GM11168 (cell line): ENCODE results near the gene CTTNBP2.

Source experiments
- in situ Hi-C: fragments of 300-500 bp; cut with MboI; formaldehyde crosslinking; loops from one replicate; pipeline ENCODE4 v1.12.0; 2022; ENCODE audit warnings: low sequenced_read_pairs; ENCODE audit not compliant: unreplicated experiment

Gene CTTNBP2

DNA sequence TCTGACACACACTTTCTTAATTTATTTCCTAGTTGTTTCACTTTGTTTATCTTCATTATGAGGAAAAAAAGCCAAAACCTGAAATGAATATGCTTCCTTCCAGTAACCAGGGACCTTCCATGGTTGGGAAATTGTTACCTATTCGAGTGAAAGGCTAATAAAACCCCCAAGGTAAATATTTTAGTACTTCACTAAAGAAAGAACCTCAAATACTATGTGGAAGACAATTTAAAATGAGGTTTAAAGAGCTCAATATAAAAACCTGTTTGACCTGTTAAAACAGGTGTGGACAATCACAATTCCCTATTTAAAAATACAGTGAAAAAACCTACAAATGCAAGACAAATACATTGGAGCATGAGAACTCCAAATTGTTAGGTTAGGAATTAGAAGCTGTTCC lies 200.8 kb downstream of the CTTNBP2 start:
- in situ Hi-C loops = no loop called here

DNA sequence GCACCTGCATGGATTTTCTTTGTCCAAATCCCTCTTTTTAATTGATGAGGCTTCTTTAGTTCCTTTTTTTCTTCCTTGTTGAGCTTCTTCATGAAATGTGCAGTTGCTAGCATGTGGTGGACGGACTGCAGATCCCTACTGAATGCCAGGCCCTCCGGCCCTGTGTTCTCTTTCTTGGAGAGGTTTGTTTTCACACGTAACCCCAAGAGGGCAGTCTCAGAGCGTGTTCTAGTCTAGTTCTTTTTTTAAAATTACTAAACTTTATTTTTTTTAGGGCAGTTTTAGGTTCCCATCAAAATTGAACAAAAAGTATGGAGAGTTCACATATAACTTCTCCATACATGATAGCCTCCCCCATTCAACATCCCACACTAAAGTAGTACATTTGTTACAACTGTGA lies 203.4 kb downstream of the CTTNBP2 start:
- in situ Hi-C loops = loop anchor here (10.0 kb wide), 1 partner anchor 285 kb away; no protein-coding TSS in a partner anchor

DNA sequence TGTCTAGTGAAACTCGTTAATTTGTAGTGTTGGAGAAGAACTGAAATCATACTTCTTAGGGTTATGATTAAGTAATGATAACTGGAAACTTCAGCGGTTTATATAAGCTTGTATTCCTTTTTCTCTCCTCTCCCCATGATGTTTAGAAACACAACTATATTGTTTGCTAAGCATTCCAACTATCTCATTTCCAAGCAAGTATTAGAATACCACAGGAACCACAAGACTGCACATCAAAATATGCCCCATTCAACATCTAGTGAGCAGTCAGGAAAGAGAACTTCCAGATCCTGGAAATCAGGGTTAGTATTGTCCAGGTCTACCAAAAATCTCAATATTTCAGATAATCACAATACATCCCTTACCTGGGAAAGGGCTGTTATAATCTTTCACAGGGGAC lies 205.8 kb downstream of the CTTNBP2 start:
- in situ Hi-C loops = loop anchor here (10.0 kb wide), 1 partner anchor 283 kb away; no protein-coding TSS in a partner anchor

DNA sequence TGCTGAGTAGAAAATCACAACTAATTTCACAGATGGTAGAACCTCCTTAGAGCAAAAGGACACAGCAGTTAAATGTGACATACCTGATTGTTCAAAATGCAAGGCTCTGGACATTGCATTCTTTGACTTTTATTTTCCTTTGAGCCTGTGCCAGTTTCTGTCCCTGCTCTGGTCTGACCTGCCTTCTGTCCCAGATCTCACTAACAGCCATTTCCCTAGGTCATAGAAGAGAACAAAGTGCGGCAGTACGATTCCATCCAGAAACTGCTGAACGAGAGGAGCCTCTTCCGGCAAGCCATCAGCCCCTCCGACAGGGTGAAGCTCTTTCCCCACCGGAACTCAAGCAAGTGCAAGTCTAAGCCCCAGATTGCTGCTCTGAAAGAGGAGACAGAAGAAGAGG lies 206.6 kb downstream of the CTTNBP2 start:
- in situ Hi-C loops = loop anchor here (10.0 kb wide), 1 partner anchor 282 kb away; no protein-coding TSS in a partner anchor

- in situ Hi-C loops = loop anchor here (10.0 kb wide), 1 partner anchor 281 kb away; no protein-coding TSS in a partner anchor
These were observed 207.2 kb downstream of the CTTNBP2 start for GRCh38 chr7:117666031-117666430.

DNA sequence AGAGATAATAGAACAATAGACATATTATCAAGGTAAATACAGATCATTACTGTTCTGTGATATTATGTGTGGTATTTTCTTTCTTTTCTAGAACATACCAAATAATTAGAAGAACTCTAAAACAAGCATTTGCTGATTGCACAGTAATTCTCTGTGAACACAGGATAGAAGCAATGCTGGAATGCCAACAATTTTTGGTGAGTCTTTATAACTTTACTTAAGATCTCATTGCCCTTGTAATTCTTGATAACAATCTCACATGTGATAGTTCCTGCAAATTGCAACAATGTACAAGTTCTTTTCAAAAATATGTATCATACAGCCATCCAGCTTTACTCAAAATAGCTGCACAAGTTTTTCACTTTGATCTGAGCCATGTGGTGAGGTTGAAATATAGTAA lies 207.9 kb downstream of the CTTNBP2 start:
- in situ Hi-C loops = loop anchor here (10.0 kb wide), 1 partner anchor 281 kb away; no protein-coding TSS in a partner anchor

DNA sequence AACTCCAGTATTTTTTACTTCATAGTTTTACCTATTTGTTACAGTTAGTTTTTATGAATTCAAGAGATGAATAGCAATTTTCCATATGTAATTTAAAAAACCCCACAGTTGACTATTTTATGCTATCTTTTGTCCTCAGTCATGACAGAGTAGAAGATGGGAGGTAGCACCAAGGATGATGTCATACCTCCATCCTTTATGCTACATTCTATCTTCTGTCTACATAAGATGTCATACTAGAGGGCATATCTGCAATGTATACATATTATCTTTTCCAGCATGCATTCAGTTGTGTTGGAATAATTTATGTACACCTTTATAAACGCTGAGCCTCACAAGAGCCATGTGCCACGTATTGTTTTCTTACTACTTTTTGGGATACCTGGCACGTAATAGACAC lies 209.2 kb downstream of the CTTNBP2 start:
- in situ Hi-C loops = loop anchor here (10.0 kb wide), 1 partner anchor 279 kb away; no protein-coding TSS in a partner anchor

GRCh38 chr7:117661328-117661727 lies 211.9 kb downstream of the CTTNBP2 start:
- in situ Hi-C loops = loop anchor here (10.0 kb wide), 1 partner anchor 277 kb away; no protein-coding TSS in a partner anchor
